Type B pancreatic cell (in vitro differentiated cells): ENCODE results near the gene CDH5. TPM values are rescaled to one million over a fixed set of nuclear protein-coding genes. Genes with fewer than 3 reads are reported as not detected.
A peak's percentile ranks its signal among the peaks of the same experiment; 100 is the strongest.

Source experiments
- DNase-seq: peaks from one replicate; pipeline ENCODE4 v3.0.0; 2021; ENCODE audit warnings: mixed read lengths; ENCODE audit not compliant: unreplicated experiment; ENCODE audit errors: extremely low spot score
- H3K27ac Mint-ChIP-seq: 2 replicates; pipeline ENCODE4 v1.8.0; 2021; ENCODE audit warnings: mild to moderate bottlenecking, mixed read lengths
- H3K27me3 Mint-ChIP-seq: 2 replicates; pipeline ENCODE4 v1.8.0; 2021; ENCODE audit warnings: mixed read lengths
- H3K36me3 Mint-ChIP-seq: 2 replicates; pipeline ENCODE4 v1.8.0; 2021; ENCODE audit warnings: mixed read lengths
- H3K4me1 Mint-ChIP-seq: one replicate; pipeline ENCODE4 v1.8.0; 2021; ENCODE audit warnings: mixed read lengths; ENCODE audit not compliant: unreplicated experiment
- H3K4me3 Mint-ChIP-seq: 2 replicates; pipeline ENCODE4 v1.8.0; 2021; ENCODE audit warnings: mild to moderate bottlenecking, mixed read lengths
- H3K9me3 Mint-ChIP-seq: 2 replicates; pipeline ENCODE4 v1.8.0; 2021; ENCODE audit warnings: mixed read lengths
- total RNA-seq: library from RNA; stranded (reverse); gene quantifications from 2 replicates; pipeline ENCODE4 v1.2.1, GENCODE V29; 2021; ENCODE audit warnings: low replicate concordance
- TF ChIP-seq, protein P1 (sequence below): fragments of 200-600 bp; sonication (generic); conservative IDR thresholded peaks from 2 replicates; pipeline ENCODE4 v1.5.0; 2021; ENCODE audit warnings: antibody characterized with exemption, mild to moderate bottlenecking

Gene CDH5
- total RNA-seq, 1 donor from 2014 or later = 0.46 TPM

DNA sequence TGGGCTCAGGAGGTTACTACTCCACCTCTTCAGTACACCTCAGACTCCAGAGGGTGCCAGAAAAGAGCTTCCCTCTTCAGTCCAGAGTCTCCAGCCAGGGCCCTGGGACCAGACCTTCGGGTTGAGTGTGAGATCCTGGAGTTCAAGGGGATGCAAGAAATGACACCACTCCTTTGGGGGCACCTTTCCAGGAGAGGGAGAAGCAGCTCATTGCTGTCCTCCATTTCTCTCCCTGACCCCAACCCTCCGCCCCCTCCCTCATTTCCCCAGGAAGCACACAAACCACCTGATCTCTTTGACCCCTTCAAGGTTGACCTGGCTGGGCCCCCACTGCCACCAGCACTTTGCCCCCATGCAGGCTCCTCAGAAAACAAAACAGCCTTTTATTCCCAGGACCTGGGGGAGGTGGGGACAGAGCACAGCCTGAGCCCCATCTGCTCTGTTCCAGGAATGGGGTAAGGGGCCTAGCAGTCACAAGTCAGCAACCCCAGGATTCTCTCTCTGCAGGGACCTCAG lies 21.4 kb downstream of the CDH5 start:
- Mint-ChIP-seq H3K4me3 (no peak overlapping the region), H3K36me3 (no peaks in the 10 kb centered on the region), H3K27ac (no peak overlapping the region), H3K27me3 (no peaks in the 10 kb centered on the region), H3K4me1 (peaks cover 10% of the 10 kb centered on the region), H3K9me3 (no peaks in the 10 kb centered on the region)
- TF ChIP-seq, protein P1, sequence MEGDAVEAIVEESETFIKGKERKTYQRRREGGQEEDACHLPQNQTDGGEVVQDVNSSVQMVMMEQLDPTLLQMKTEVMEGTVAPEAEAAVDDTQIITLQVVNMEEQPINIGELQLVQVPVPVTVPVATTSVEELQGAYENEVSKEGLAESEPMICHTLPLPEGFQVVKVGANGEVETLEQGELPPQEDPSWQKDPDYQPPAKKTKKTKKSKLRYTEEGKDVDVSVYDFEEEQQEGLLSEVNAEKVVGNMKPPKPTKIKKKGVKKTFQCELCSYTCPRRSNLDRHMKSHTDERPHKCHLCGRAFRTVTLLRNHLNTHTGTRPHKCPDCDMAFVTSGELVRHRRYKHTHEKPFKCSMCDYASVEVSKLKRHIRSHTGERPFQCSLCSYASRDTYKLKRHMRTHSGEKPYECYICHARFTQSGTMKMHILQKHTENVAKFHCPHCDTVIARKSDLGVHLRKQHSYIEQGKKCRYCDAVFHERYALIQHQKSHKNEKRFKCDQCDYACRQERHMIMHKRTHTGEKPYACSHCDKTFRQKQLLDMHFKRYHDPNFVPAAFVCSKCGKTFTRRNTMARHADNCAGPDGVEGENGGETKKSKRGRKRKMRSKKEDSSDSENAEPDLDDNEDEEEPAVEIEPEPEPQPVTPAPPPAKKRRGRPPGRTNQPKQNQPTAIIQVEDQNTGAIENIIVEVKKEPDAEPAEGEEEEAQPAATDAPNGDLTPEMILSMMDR = no peak
- peak; percentile 31 for DNase-seq

DNA sequence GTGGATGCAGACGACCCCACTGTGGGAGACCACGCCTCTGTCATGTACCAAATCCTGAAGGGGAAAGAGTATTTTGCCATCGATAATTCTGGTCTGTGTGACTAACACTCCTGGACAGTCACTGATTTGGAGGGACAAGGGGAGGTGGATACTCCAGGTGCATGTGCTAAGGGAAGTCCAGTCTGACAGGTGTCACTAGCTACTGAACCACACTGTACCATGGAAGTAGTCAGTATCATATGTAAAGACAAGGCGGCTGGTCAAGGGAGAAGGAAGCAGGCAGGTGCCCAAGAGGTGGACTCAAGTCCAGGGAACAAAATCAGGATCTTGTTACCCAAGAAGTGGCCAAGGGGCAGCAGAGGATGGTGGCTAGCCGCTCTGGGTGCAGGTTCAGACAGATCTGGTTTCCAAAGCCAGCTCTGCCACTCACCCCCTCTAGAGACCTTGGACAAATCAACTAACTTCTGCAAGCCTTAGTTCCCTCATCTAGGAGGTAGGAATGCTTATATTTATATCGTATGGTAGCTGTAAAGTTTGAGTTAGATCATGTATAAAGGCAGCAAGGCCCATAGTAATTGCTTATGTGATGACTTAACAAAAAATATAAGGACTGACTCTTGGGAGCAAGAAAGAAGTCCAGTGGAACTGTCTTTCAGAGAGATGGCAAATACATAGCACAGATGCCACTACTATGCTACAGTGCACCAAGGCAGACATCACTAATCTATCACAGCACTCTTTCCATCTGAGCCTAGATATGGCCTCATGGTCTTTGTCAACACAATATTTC lies 22.1 kb downstream of the CDH5 start:
- Mint-ChIP-seq H3K4me3 (no peak overlapping the region), H3K4me1 (peaks cover 3% of the 10 kb centered on the region), H3K27ac (no peak overlapping the region), H3K27me3 (no peaks in the 10 kb centered on the region), H3K9me3 (no peaks in the 10 kb centered on the region), H3K36me3 (no peaks in the 10 kb centered on the region)
- DNase-seq = no peak
- TF ChIP-seq, protein P1 = no peak

DNA sequence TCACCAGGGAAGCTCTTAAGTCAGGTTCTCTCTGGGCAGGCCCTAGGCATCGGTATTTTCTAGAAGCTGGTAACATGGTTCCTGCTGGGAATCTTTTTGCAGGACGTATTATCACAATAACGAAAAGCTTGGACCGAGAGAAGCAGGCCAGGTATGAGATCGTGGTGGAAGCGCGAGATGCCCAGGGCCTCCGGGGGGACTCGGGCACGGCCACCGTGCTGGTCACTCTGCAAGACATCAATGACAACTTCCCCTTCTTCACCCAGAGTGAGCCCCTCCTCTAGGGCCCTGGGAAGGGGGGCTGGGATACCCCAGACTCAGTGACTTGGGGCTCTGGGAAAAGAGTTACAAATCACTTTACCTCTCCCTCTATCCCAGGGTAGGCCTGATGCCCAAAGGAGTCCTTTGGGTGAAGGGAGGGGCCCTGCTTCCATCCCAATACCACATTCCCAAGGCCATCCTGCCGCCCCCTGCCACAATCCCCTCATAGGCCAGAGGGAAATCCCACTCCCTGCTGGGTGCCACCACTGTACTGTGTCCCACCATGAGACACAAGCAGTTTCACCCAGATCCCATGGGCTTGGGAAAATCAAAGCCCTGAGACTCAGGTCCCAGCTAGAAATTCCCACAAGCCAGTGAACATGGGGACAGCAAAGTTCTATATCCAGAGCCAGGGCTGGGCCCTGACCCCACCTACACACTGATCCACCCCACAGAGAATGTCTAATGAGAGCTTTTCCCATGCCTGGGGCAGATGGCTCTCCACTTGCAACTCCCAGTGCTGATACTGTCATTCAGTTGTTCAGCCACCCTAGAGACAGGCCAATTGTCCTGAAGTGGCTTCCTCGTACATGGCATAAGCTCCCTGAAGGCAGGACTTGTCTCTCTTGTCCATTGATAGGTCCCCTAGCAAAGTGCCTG lies 23.0 kb downstream of the CDH5 start:
- Mint-ChIP-seq H3K4me3 (no peak overlapping the region), H3K27me3 (no peaks in the 10 kb centered on the region), H3K36me3 (no peaks in the 10 kb centered on the region), H3K27ac (no peak overlapping the region), H3K4me1 (no peaks in the 10 kb centered on the region), H3K9me3 (no peaks in the 10 kb centered on the region)
- peak; percentile 54 for DNase-seq
- TF ChIP-seq, protein P1 = no peak

DNA sequence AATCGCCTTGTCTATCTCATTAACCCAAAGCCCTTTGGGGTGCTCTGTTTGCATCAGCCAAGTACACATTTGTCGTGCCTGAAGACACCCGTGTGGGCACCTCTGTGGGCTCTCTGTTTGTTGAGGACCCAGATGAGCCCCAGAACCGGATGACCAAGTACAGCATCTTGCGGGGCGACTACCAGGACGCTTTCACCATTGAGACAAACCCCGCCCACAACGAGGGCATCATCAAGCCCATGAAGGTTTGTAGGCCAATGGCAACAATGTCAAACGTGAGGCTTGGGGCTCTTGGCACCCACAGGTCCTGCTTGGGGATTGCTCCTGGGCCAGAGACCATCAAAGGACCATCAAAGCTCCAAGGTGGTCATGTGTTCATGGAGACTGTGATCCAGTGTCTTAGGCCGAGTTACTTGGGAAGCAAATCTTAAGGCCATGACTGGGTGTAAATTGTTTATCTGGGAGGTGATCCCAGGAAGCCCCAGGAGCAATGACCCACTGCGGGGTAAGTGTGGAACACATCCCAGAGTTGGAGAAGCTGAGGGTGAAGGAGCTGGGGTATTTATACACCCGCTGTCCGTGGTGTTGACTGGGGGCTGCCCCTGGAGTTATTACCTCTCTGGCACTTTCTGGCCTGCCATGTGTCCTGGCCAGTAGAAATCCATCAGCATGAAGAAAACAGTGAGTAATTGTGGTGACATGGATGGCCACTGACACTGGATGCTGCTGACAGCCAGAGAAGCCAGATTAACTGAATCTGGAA lies 24.0 kb downstream of the CDH5 start:
- peak; percentile 47 for DNase-seq
- Mint-ChIP-seq H3K4me1 (no peaks in the 10 kb centered on the region), H3K27ac (no peak overlapping the region), H3K27me3 (no peaks in the 10 kb centered on the region), H3K36me3 (no peaks in the 10 kb centered on the region), H3K9me3 (no peaks in the 10 kb centered on the region), H3K4me3 (no peak overlapping the region)
- TF ChIP-seq, protein P1 = no peak
